IMR-90 (cell line): ENCODE results near the gene RER1. TPM values are rescaled to one million over a fixed set of nuclear protein-coding genes. Genes with fewer than 3 reads are reported as not detected.

Source experiments
- ATAC-seq: fragments of 200-7000 bp; cut with Tn5 transposase; 2 replicates; pipeline ENCODE4 v1.9.1; 2020; ENCODE audit warnings: low read depth, mild to moderate bottlenecking, moderate library complexity
- BruUV-seq: library from RNA; stranded (reverse); fragments of 400-500 nt; replicated peaks from 2 replicates; lab custom pipeline; 2021; lab: Mats Ljungman, UMichigan
- CTCF ChIA-PET: fragments of 300-600 bp; formaldehyde crosslinking; extraction: SDS; loops from one replicate; lab custom pipeline; 2021; ENCODE audit warnings: antibody characterized with exemption; lab: Yijun Ruan, JAX
- POLR2A ChIA-PET: fragments of 300-600 bp; sonication (Branson Sonifier 250); formaldehyde crosslinking; loops from one replicate; lab custom pipeline; 2022; ENCODE audit warnings: antibody characterized with exemption; ENCODE audit not compliant: unreplicated experiment; lab: Charles Lee
- DNase-seq: peaks from one replicate; pipeline ENCODE4 v3.0.0; 2013
- H2AFZ ChIP-seq: replicated peaks from 2 replicates; pipeline ENCODE3; 2013; ENCODE audit warnings: low read length, mild to moderate bottlenecking; ENCODE audit not compliant: poor library complexity
- H2AK5ac ChIP-seq: 2 replicates; pipeline ENCODE4 v1.6.1; 2013; ENCODE audit warnings: low read depth, low read length, inconsistent platforms
- H2AK9ac ChIP-seq: replicated peaks from 2 replicates; pipeline ENCODE3; 2013; ENCODE audit warnings: mild to moderate bottlenecking, low read depth, low read length, moderate library complexity; ENCODE audit not compliant: poor library complexity
- H2BK120ac ChIP-seq: 2 replicates; pipeline ENCODE4 v1.6.1; 2013; ENCODE audit warnings: low read depth, low read length, inconsistent platforms
- H2BK15ac ChIP-seq: 3 replicates; pipeline ENCODE4 v1.6.1; 2013; ENCODE audit warnings: low read depth, low read length, inconsistent platforms
- H2BK20ac ChIP-seq: 2 replicates; pipeline ENCODE4 v1.6.1; 2013; ENCODE audit warnings: low read depth, mild to moderate bottlenecking, inconsistent platforms, low read length, moderate library complexity
- H2BK5ac ChIP-seq: 2 replicates; pipeline ENCODE4 v1.6.1; 2013; ENCODE audit warnings: mild to moderate bottlenecking, low read depth, low read length, inconsistent platforms; ENCODE audit not compliant: poor library complexity, severe bottlenecking
- H3K14ac ChIP-seq: replicated peaks from 2 replicates; pipeline ENCODE4 v1.6.1; 2013; ENCODE audit warnings: low read depth, low read length, inconsistent platforms
- H3K18ac ChIP-seq: 2 replicates; pipeline ENCODE4 v1.6.1; 2013; ENCODE audit warnings: low read depth, low read length, control low read depth
- H3K23ac ChIP-seq: 2 replicates; pipeline ENCODE4 v1.6.1; 2013; ENCODE audit warnings: low read depth, low read length, inconsistent platforms
- H3K27ac ChIP-seq: 2 replicates; pipeline ENCODE4 v1.5.1; 2013; ENCODE audit warnings: mild to moderate bottlenecking, control low read depth, low read length; ENCODE audit not compliant: insufficient read depth
- H3K27me3 ChIP-seq: 2 replicates; pipeline ENCODE4 v1.6.1; 2013; ENCODE audit warnings: low read length; ENCODE audit not compliant: control insufficient read depth, insufficient read depth
- H3K36me3 ChIP-seq: 2 replicates; pipeline ENCODE4 v1.6.1; 2013; ENCODE audit warnings: low read length, mixed read lengths; ENCODE audit not compliant: control insufficient read depth, insufficient read depth
- H3K4ac ChIP-seq: 2 replicates; pipeline ENCODE4 v1.6.1; 2013; ENCODE audit warnings: low read depth, low read length, inconsistent platforms
- H3K4me1 ChIP-seq: 2 replicates; pipeline ENCODE4 v1.6.1; 2013; ENCODE audit warnings: low read length, mixed read lengths; ENCODE audit not compliant: control insufficient read depth, insufficient read depth
- H3K4me2 ChIP-seq: 2 replicates; pipeline ENCODE4 v1.6.1; 2013; ENCODE audit warnings: low read depth, mild to moderate bottlenecking, control low read depth, low read length, moderate library complexity
- H3K4me3 ChIP-seq: 2 replicates; pipeline ENCODE4 v1.5.1; 2013; ENCODE audit warnings: low read depth, mild to moderate bottlenecking, control low read depth, low read length, moderate library complexity; ENCODE audit not compliant: insufficient read depth
- H3K56ac ChIP-seq: 2 replicates; pipeline ENCODE4 v1.6.1; 2013; ENCODE audit warnings: low read length, inconsistent platforms; ENCODE audit not compliant: insufficient read depth; ENCODE audit errors: extremely low read depth
- H3K79me1 ChIP-seq, 2 experiments: 2 replicates each; pipeline ENCODE4 v1.6.1; 2013; ENCODE audit warnings: low read length in 2 of 2, inconsistent platforms in 1 of 2, low read depth in 1 of 2
- H3K9ac ChIP-seq: 2 replicates; pipeline ENCODE4 v1.6.1; 2013; ENCODE audit warnings: low read depth, low read length, control low read depth
- H3K9me1 ChIP-seq: 2 replicates; pipeline ENCODE4 v1.6.1; 2013; ENCODE audit warnings: low read length, inconsistent platforms; ENCODE audit not compliant: insufficient read depth
- H3K9me3 ChIP-seq: 2 replicates; pipeline ENCODE4 v1.6.1; 2013; ENCODE audit warnings: low read length; ENCODE audit not compliant: control insufficient read depth, insufficient read depth
- H4K20me1 ChIP-seq: 2 replicates; pipeline ENCODE4 v1.6.1; 2013; ENCODE audit warnings: low read length, inconsistent platforms; ENCODE audit not compliant: insufficient read depth
- H4K5ac ChIP-seq: 2 replicates; pipeline ENCODE4 v1.6.1; 2013; ENCODE audit warnings: mild to moderate bottlenecking, low read depth, low read length, control low read depth
- H4K8ac ChIP-seq, 2 experiments: 2 replicates each; pipeline ENCODE4 v1.6.1; 2013; ENCODE audit warnings: low read depth in 2 of 2, low read length in 2 of 2, control low read depth in 1 of 2, inconsistent platforms in 1 of 2
- H4K91ac ChIP-seq: 2 replicates; pipeline ENCODE4 v1.6.1; 2013; ENCODE audit warnings: low read depth, low read length, inconsistent platforms; ENCODE audit not compliant: insufficient read depth
- CHD1 ChIP-seq: IDR thresholded peaks from 2 replicates; pipeline ENCODE4 v1.6.1; 2012; ENCODE audit warnings: low read depth, low read length, improper control_type of control experiment
- MXI1 ChIP-seq: IDR thresholded peaks from 2 replicates; pipeline ENCODE4 v1.6.1; 2012; ENCODE audit warnings: low read depth, mild to moderate bottlenecking, low read length, moderate library complexity, borderline replicate concordance
- POLR2A ChIP-seq: IDR thresholded peaks from 2 replicates; pipeline ENCODE4 v1.6.1; 2012; ENCODE audit warnings: mild to moderate bottlenecking, low read depth, low read length
- RAD21 ChIP-seq: IDR thresholded peaks from 2 replicates; pipeline ENCODE4 v1.6.1; 2012; ENCODE audit warnings: low read length, improper control_type of control experiment
- WGBS, 2 experiments: methylation state at CpG; one replicate each; pipeline versions ENCODE4 v1.1.5 to v1.1.7; 2013; ENCODE audit warnings: missing lambda C conversion rate in 2 of 2; ENCODE audit not compliant: insufficient read length in 1 of 2; ENCODE audit errors: extremely low coverage in 2 of 2; 5-methylcytosine and 5-hydroxymethylcytosine counted together
- dilution Hi-C: fragments of 300-500 bp; cut with HindIII; formaldehyde crosslinking; loops from one replicate; pipeline ENCODE4 v1.14.3; 2018; ENCODE audit warnings: low sequenced_read_pairs; ENCODE audit not compliant: unreplicated experiment
- in situ Hi-C: fragments of 300-500 bp; cut with MboI; formaldehyde crosslinking; loops from 3 replicates; pipeline ENCODE4 v1.14.3; 2019; ENCODE audit warnings: low sequenced_read_pairs, inconsistent platforms, mixed read lengths
- intact Hi-C: fragments of 100-400 bp; cut with micrococcal nuclease; formaldehyde crosslinking; loops from 2 replicates; pipeline ENCODE4 v1.10.0; 2022
- polyA plus RNA-seq, 3 experiments: library from polyadenylated mRNA; depleted of rRNA; stranded (reverse); fragments of >200 nt; gene quantifications; 2 replicates each; pipeline ENCODE4 v1.2.3, GENCODE V29; 2012; ENCODE audit warnings: low replicate concordance in 1 of 3
- total RNA-seq: library from RNA; depleted of rRNA; stranded (reverse); fragments of >200 nt; gene quantifications from 2 replicates; pipeline ENCODE4 v1.2.3, GENCODE V29; 2012
- TF ChIP-seq, protein P1 (sequence below): fragments of 150-350 bp; IDR thresholded peaks from 2 replicates; pipeline ENCODE4 v1.6.1; 2016; ENCODE audit warnings: low read depth, mild to moderate bottlenecking, low read length, moderate library complexity, borderline replicate concordance

RER1 gene
- total and polyA plus RNA-seq, 2 of the 4 experiments (the other 2 are of a cell fraction), result 47.1 to 240 TPM

DNA sequence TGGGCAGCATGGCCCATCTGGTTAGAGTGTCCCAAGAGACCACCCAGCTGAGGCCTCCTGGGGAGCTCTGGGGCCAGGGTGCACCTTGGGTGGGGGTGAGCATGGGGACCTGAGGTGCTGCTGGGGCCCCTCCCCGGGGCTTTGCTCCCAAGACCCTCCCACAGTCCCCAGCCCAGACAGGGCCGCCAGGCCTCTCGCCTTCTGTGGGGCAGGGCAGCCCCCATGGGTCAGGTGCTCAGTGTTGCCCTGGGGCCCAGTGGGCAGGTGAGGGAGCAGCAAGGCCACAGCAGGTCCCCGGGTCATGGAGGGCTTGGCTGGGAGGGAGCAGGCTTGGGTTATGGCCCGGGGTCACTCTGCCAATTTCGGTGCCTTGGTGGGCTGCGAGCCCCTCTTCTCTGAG is 45.2 kb downstream of the RER1 start:
- Histone ChIP-seq H2BK20ac (no peak overlapping the region), H2AK5ac (no peak overlapping the region), H2BK15ac (no peak overlapping the region), H2BK5ac (no peak overlapping the region), H3K4me1 (no peaks in the 10 kb centered on the region), H3K27me3 (peaks cover 53% of the 10 kb centered on the region), H3K14ac (no peak overlapping the region), H3K56ac (no peak overlapping the region), H4K5ac (no peak overlapping the region), H3K79me1 (no peaks in the 10 kb centered on the region), H3K4me3 (no peak overlapping the region), H3K27ac (no peak overlapping the region), H3K4me2 (no peak overlapping the region), H4K91ac (no peak overlapping the region), H3K4ac (no peak overlapping the region), H3K9me3 (no peaks in the 10 kb centered on the region), H3K36me3 (no peaks in the 10 kb centered on the region), H3K23ac (no peak overlapping the region), H4K20me1 (no peaks in the 10 kb centered on the region), H2BK120ac (no peak overlapping the region), H2AFZ (no peak overlapping the region), H3K9ac (no peak overlapping the region), H2AK9ac (no peak overlapping the region), H3K9me1 (no peaks in the 10 kb centered on the region), H4K8ac (no peak overlapping the region), H3K18ac (no peak overlapping the region)
- intact Hi-C loops (no loop called here), in situ Hi-C loops (loop anchor here (25.0 kb wide), 1 partner anchor 625 kb away; the partner anchor contains the start of gene PRDM16), dilution Hi-C loops (no loop called here)
- no TSS peak for BruUV-seq
- CTCF ChIA-PET, result no interaction called here
- no CpG with 5 or more reads among the region's 7 CpGs for WGBS, 2 experiments
- POLR2A ChIA-PET, result no interaction called here
- ATAC-seq, result no peak
- DNase-seq, result no peak
- TF ChIP-seq MXI1, result no peak
- TF ChIP-seq, protein P1, sequence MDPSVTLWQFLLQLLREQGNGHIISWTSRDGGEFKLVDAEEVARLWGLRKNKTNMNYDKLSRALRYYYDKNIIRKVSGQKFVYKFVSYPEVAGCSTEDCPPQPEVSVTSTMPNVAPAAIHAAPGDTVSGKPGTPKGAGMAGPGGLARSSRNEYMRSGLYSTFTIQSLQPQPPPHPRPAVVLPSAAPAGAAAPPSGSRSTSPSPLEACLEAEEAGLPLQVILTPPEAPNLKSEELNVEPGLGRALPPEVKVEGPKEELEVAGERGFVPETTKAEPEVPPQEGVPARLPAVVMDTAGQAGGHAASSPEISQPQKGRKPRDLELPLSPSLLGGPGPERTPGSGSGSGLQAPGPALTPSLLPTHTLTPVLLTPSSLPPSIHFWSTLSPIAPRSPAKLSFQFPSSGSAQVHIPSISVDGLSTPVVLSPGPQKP, result no peak
- no peak for TF ChIP-seq POLR2A
- TF ChIP-seq RAD21, result no peak
- no peak for TF ChIP-seq CHD1
